ENCODE data around the gene LIX1.

The LIX1 gene

GRCh38 chr5:97063251-97063650 is 79.2 kb downstream of the LIX1 start:
- no peaks in the 10 kb centered on the region for H3K9me3 ChIP-seq (ENCODE audit: severe bottlenecking)
- no peak for DNase-seq (ENCODE audit: low spot score)
- no peak overlapping the region for H3K4me3 ChIP-seq (ENCODE audit: severe bottlenecking)
- peaks cover 8% of the 10 kb centered on the region for H3K4me1 ChIP-seq (ENCODE audit: insufficient read depth, poor library complexity, severe bottlenecking)
- H3K27me3 ChIP-seq (ENCODE audit: insufficient read depth, poor library complexity, severe bottlenecking) = no peaks in the 10 kb centered on the region
- H3K36me3 ChIP-seq (ENCODE audit: low read depth) = no peaks in the 10 kb centered on the region
- TF ChIP-seq CTCF (IDR thresholded peaks at IDR 0.05; ENCODE audit: poor library complexity, severe bottlenecking) = no peak
- no peak overlapping the region for H3K27ac ChIP-seq (ENCODE audit: poor library complexity, severe bottlenecking)
- no peak for ATAC-seq (ENCODE audit: low read depth)

GRCh38 chr5:97062046-97062445 is 80.4 kb downstream of the LIX1 start:
- H3K36me3 ChIP-seq (ENCODE audit: low read depth) = no peaks in the 10 kb centered on the region

GRCh38 chr5:97056263-97056662 is 86.1 kb downstream of the LIX1 start:
- no peaks in the 10 kb centered on the region for H3K4me1 ChIP-seq (ENCODE audit: insufficient read depth, poor library complexity, severe bottlenecking)
- H3K27ac ChIP-seq (ENCODE audit: poor library complexity, severe bottlenecking) = no peak overlapping the region
- DNase-seq (ENCODE audit: low spot score) (no peak), ATAC-seq (ENCODE audit: low read depth) (no peak)
- H3K4me3 ChIP-seq (ENCODE audit: severe bottlenecking) = no peak overlapping the region
- TF ChIP-seq CTCF (IDR thresholded peaks at IDR 0.05; ENCODE audit: poor library complexity, severe bottlenecking) = no peak
- H3K36me3 ChIP-seq (ENCODE audit: low read depth) = no peaks in the 10 kb centered on the region
- no peaks in the 10 kb centered on the region for H3K27me3 ChIP-seq (ENCODE audit: insufficient read depth, poor library complexity, severe bottlenecking)
- no peaks in the 10 kb centered on the region for H3K9me3 ChIP-seq (ENCODE audit: severe bottlenecking)

More at GRCh38 chr5:97062046-97062445, 80.4 kb downstream of the LIX1 start:
- no peak overlapping the region for H3K4me3 ChIP-seq (ENCODE audit: severe bottlenecking)
- no peak overlapping the region for H3K27ac ChIP-seq (ENCODE audit: poor library complexity, severe bottlenecking)
- DNase-seq (ENCODE audit: low spot score) = no peak
- no peaks in the 10 kb centered on the region for H3K27me3 ChIP-seq (ENCODE audit: insufficient read depth, poor library complexity, severe bottlenecking)
- no peak for TF ChIP-seq CTCF (IDR thresholded peaks at IDR 0.05; ENCODE audit: poor library complexity, severe bottlenecking)
- peaks cover 8% of the 10 kb centered on the region for H3K4me1 ChIP-seq (ENCODE audit: insufficient read depth, poor library complexity, severe bottlenecking)
- no peaks in the 10 kb centered on the region for H3K9me3 ChIP-seq (ENCODE audit: severe bottlenecking)
- no peak for ATAC-seq (ENCODE audit: low read depth)

GRCh38 chr5:97049175-97049574 is 93.2 kb downstream of the LIX1 start:
- no peak for TF ChIP-seq CTCF (IDR thresholded peaks at IDR 0.05; ENCODE audit: poor library complexity, severe bottlenecking)
- Histone ChIP-seq H3K27ac (ENCODE audit: poor library complexity, severe bottlenecking) (no peak overlapping the region), H3K9me3 (ENCODE audit: severe bottlenecking) (no peaks in the 10 kb centered on the region), H3K36me3 (ENCODE audit: low read depth) (no peaks in the 10 kb centered on the region), H3K27me3 (ENCODE audit: insufficient read depth, poor library complexity, severe bottlenecking) (no peaks in the 10 kb centered on the region), H3K4me3 (ENCODE audit: severe bottlenecking) (no peak overlapping the region), H3K4me1 (ENCODE audit: insufficient read depth, poor library complexity, severe bottlenecking) (no peaks in the 10 kb centered on the region)
- DNase-seq (ENCODE audit: low spot score) = no peak
- no peak for ATAC-seq (ENCODE audit: low read depth)

GRCh38 chr5:97047076-97047475 is 95.3 kb downstream of the LIX1 start:
- no peaks in the 10 kb centered on the region for H3K27me3 ChIP-seq (ENCODE audit: insufficient read depth, poor library complexity, severe bottlenecking)
- TF ChIP-seq CTCF (IDR thresholded peaks at IDR 0.05; ENCODE audit: poor library complexity, severe bottlenecking) = no peak
- no peaks in the 10 kb centered on the region for H3K4me1 ChIP-seq (ENCODE audit: insufficient read depth, poor library complexity, severe bottlenecking)
- no peaks in the 10 kb centered on the region for H3K36me3 ChIP-seq (ENCODE audit: low read depth)
- no peak for DNase-seq (ENCODE audit: low spot score)
- no peaks in the 10 kb centered on the region for H3K9me3 ChIP-seq (ENCODE audit: severe bottlenecking)
- H3K4me3 ChIP-seq (ENCODE audit: severe bottlenecking) = no peak overlapping the region
- no peak overlapping the region for H3K27ac ChIP-seq (ENCODE audit: poor library complexity, severe bottlenecking)
- no peak for ATAC-seq (ENCODE audit: low read depth)

All from RWPE2 (cell line).